Smooth muscle cell (in vitro differentiated cells): ENCODE measurements around the gene ATE1. TPM values are rescaled to one million over a fixed set of nuclear protein-coding genes. Genes with fewer than 3 reads are reported as not detected.

Experiments
- DNase-seq: peaks from one replicate; lab custom pipeline; 2025; ENCODE audit not compliant: unreplicated experiment; lab: John Stamatoyannopoulos, UW
- H2AFZ ChIP-seq: fragments of 200-600 bp; sonication (generic); 2 replicates; pipeline ENCODE4 v1.6.0; 2016; ENCODE audit warnings: antibody characterized with exemption, low read depth, mild to moderate bottlenecking
- H3F3A ChIP-seq: fragments of 200-600 bp; sonication (generic); 2 replicates; pipeline ENCODE4 v1.6.0; 2017; ENCODE audit warnings: antibody characterized with exemption, low read depth
- H3K27ac ChIP-seq: fragments of 200-600 bp; sonication (generic); 2 replicates; pipeline ENCODE4 v1.5.1; 2016; ENCODE audit warnings: low read depth, mild to moderate bottlenecking
- H3K27me3 ChIP-seq: fragments of 200-600 bp; sonication (generic); 2 replicates; pipeline ENCODE4 v1.6.1; 2016; ENCODE audit warnings: low read depth, mild to moderate bottlenecking
- H3K36me3 ChIP-seq: fragments of 200-600 bp; sonication (generic); 2 replicates; pipeline ENCODE4 v1.5.1; 2016; ENCODE audit warnings: low read depth
- H3K4me1 ChIP-seq: fragments of 200-600 bp; sonication (generic); 2 replicates; pipeline ENCODE4 v1.5.1; 2016; ENCODE audit warnings: low read depth
- H3K4me2 ChIP-seq: fragments of 200-600 bp; sonication (generic); 2 replicates; pipeline ENCODE4 v1.6.0; 2016; ENCODE audit warnings: mild to moderate bottlenecking
- H3K4me3 ChIP-seq: fragments of 200-600 bp; sonication (generic); 2 replicates; pipeline ENCODE4 v1.5.1; 2016; ENCODE audit warnings: mild to moderate bottlenecking
- H3K79me2 ChIP-seq: fragments of 200-600 bp; sonication (generic); 2 replicates; pipeline ENCODE4 v1.6.0; 2016; ENCODE audit warnings: low read depth, mild to moderate bottlenecking
- H3K9ac ChIP-seq: fragments of 200-600 bp; sonication (generic); 2 replicates; pipeline ENCODE4 v1.6.0; 2016; ENCODE audit warnings: low read depth
- H3K9me3 ChIP-seq: fragments of 200-600 bp; sonication (generic); replicated peaks from 2 replicates; pipeline ENCODE4 v1.5.1; 2016; ENCODE audit warnings: low read depth
- H4K20me1 ChIP-seq: fragments of 200-600 bp; sonication (generic); 2 replicates; pipeline ENCODE4 v1.6.0; 2016; ENCODE audit warnings: low read depth
- WGBS: methylation state at CpG from one replicate; pipeline ENCODE4 v1.1.7; 2016; ENCODE audit warnings: low lambda C conversion rate; 5-methylcytosine and 5-hydroxymethylcytosine counted together
- polyA plus RNA-seq: library from polyadenylated mRNA; unstranded; fragments of >200 nt; fragmentation: Nextera tagmentation; extraction: Ambion mirVana; gene quantifications from 2 replicates; pipeline ENCODE4 v1.2.1, GENCODE V29; 2016
- total RNA-seq: library from RNA; depleted of rRNA; stranded (reverse); fragments of >200 nt; gene quantifications from 2 replicates; pipeline ENCODE4 v1.2.3, GENCODE V29; 2014
- TF ChIP-seq, protein P1 (sequence below): fragments of 200-600 bp; sonication (generic); IDR thresholded peaks from 2 replicates; pipeline ENCODE4 v1.5.1; 2017; ENCODE audit warnings: borderline replicate concordance, mild to moderate bottlenecking, antibody characterized with exemption; ENCODE audit not compliant: insufficient read depth, poor library complexity, severe bottlenecking

The ATE1 gene
- total RNA-seq (20.7 and 20.9 TPM in 2 replicates), polyA plus RNA-seq (9.1 and 13.6 TPM in 2 replicates)

- H3K79me2 ChIP-seq, result peaks cover 42% of the 10 kb centered on the region
- H3K27ac ChIP-seq, result peak within 1 kb of the TSS; percentile 95
- no peaks in the 10 kb centered on the region for H3K36me3 ChIP-seq
- peak within 1 kb of the TSS; percentile 91 for H3K4me2 ChIP-seq
- 1% methylated on average over 81 of the region's 87 CpGs for WGBS
- TF ChIP-seq, protein P1, sequence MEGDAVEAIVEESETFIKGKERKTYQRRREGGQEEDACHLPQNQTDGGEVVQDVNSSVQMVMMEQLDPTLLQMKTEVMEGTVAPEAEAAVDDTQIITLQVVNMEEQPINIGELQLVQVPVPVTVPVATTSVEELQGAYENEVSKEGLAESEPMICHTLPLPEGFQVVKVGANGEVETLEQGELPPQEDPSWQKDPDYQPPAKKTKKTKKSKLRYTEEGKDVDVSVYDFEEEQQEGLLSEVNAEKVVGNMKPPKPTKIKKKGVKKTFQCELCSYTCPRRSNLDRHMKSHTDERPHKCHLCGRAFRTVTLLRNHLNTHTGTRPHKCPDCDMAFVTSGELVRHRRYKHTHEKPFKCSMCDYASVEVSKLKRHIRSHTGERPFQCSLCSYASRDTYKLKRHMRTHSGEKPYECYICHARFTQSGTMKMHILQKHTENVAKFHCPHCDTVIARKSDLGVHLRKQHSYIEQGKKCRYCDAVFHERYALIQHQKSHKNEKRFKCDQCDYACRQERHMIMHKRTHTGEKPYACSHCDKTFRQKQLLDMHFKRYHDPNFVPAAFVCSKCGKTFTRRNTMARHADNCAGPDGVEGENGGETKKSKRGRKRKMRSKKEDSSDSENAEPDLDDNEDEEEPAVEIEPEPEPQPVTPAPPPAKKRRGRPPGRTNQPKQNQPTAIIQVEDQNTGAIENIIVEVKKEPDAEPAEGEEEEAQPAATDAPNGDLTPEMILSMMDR, result no peak
- H3K27me3 ChIP-seq, result no peaks in the 10 kb centered on the region
- peak within 1 kb of the TSS; percentile 98 for H3K4me3 ChIP-seq
- H4K20me1 ChIP-seq, result no peaks in the 10 kb centered on the region
- H3K9me3 ChIP-seq, result no peaks in the 10 kb centered on the region
- peak within 1 kb of the TSS; percentile 99 for H2AFZ ChIP-seq
- peaks cover 12% of the 10 kb centered on the region for H3K4me1 ChIP-seq
- H3K9ac ChIP-seq, result peak within 1 kb of the TSS; percentile 96
- DNase-seq, result peak; percentile 70
- peaks cover 27% of the 10 kb centered on the region for H3F3A ChIP-seq
Observed at GRCh38 chr10:121927841-121928527, at the start of gene ATE1. ATE1 (minus strand) TSS chr10:121928031; CDS start chr10:121927949, 82 bp downstream.

- Histone ChIP-seq H3K79me2 (no peaks in the 10 kb centered on the region), H3K4me2 (no peak overlapping the region), H3K36me3 (no peaks in the 10 kb centered on the region), H2AFZ (no peak overlapping the region), H4K20me1 (peaks cover 7% of the 10 kb centered on the region), H3K4me1 (peaks cover 11% of the 10 kb centered on the region), H3K27me3 (no peaks in the 10 kb centered on the region), H3K9ac (no peak overlapping the region), H3K27ac (no peak overlapping the region), H3F3A (no peaks in the 10 kb centered on the region), H3K4me3 (no peak overlapping the region), H3K9me3 (no peaks in the 10 kb centered on the region)
- TF ChIP-seq, protein P1, result no peak
- DNase-seq, result no peak
- WGBS, result 99% methylated on average over 6 of the region's 6 CpGs
Observed at GRCh38 chr10:121976607-121977006, 48.8 kb upstream of the ATE1 start.

DNA sequence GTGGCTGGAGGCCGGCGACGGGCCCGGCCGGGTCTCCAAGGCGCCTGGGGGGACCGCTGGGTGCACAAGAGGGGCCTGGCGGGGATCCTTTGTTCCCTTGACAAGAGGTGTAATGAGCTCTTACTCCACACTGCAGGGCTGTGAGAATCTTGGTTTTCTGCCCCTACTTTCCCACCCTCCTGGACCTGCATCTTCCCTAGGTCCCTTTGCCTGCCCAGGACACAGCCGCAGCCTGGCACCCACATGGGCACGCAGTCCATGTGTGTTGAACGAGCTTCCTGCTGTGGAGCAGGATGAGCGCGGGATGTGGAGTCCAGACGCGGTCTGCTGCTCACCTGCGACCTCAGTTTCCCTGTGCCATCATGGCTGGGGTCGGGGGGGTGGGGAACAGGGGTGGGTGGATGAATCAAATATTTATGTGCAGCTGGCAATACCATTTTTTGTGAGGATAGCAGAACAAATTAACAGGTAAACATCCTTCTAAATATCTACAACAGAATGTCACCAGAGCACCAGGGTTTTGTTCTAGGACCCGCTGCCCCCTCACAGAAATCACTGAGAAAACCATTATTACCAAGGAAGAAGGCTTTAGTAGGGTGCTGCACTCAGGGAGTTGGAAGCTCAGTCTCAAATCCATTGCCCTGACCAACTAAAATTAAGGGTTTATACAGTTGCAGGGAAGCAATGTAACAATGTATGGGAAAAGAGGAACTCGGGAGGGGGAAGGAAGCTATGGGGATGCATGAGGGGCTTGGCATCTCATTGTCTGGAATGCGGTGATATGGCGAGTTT is 47.7 kb upstream of the ATE1 start:
- Histone ChIP-seq H3K4me3 (peak overlapping the region; percentile 92), H3K79me2 (no peaks in the 10 kb centered on the region), H3K36me3 (no peaks in the 10 kb centered on the region), H3K9ac (no peak overlapping the region), H3K4me2 (peak overlapping the region; percentile 90), H3F3A (no peaks in the 10 kb centered on the region), H3K27ac (no peak overlapping the region), H2AFZ (peak overlapping the region; percentile 94), H3K27me3 (no peaks in the 10 kb centered on the region), H3K4me1 (peaks cover 11% of the 10 kb centered on the region), H3K9me3 (no peaks in the 10 kb centered on the region), H4K20me1 (peaks cover 7% of the 10 kb centered on the region)
- TF ChIP-seq, protein P1, result peak; percentile 43
- no peak for DNase-seq
- 50% methylated on average over 21 of the region's 21 CpGs for WGBS
